Endothelial cell of umbilical vein (primary cell): ENCODE results near the gene TSSK1B.

ENCODE experiments used
- MYC ChIP-seq: IDR thresholded peaks from one replicate; pipeline ENCODE4 v1.6.1; 2011; ENCODE audit warnings: mild to moderate bottlenecking, low read depth, low read length
- POLR2A ChIP-seq: IDR thresholded peaks from 2 replicates; pipeline ENCODE4 v1.6.1; 2012; ENCODE audit warnings: low read depth, mild to moderate bottlenecking, control low read depth, low read length
- TF ChIP-seq, protein P1 (sequence below), 2 donors: IDR thresholded peaks; 1 replicate in 1 of 2; 2 replicates in 1 of 2; pipeline ENCODE4 v1.5.1; 2011; ENCODE audit warnings: low read length in 2 of 2, mild to moderate bottlenecking in 2 of 2, moderate library complexity in 2 of 2, control low read depth in 1 of 2, inconsistent platforms in 1 of 2, low read depth in 1 of 2; ENCODE audit not compliant: insufficient read depth in 1 of 2; ENCODE audit errors: extremely low read depth in 1 of 2
- TF ChIP-seq, protein P2 (sequence below): IDR thresholded peaks from 2 replicates; pipeline ENCODE4 v1.6.1; 2011; ENCODE audit not compliant: insufficient read depth, insufficient read length

- TF ChIP-seq, protein P1, sequence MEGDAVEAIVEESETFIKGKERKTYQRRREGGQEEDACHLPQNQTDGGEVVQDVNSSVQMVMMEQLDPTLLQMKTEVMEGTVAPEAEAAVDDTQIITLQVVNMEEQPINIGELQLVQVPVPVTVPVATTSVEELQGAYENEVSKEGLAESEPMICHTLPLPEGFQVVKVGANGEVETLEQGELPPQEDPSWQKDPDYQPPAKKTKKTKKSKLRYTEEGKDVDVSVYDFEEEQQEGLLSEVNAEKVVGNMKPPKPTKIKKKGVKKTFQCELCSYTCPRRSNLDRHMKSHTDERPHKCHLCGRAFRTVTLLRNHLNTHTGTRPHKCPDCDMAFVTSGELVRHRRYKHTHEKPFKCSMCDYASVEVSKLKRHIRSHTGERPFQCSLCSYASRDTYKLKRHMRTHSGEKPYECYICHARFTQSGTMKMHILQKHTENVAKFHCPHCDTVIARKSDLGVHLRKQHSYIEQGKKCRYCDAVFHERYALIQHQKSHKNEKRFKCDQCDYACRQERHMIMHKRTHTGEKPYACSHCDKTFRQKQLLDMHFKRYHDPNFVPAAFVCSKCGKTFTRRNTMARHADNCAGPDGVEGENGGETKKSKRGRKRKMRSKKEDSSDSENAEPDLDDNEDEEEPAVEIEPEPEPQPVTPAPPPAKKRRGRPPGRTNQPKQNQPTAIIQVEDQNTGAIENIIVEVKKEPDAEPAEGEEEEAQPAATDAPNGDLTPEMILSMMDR (IDR thresholded peaks at IDR 0.05; ENCODE audit: extremely low read depth in 1 of 2, insufficient read depth in 1 of 2, low read depth in 1 of 2, low read length in 2 of 2) = no peak
- TF ChIP-seq, protein P2, sequence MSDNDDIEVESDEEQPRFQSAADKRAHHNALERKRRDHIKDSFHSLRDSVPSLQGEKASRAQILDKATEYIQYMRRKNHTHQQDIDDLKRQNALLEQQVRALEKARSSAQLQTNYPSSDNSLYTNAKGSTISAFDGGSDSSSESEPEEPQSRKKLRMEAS = no peak
- TF ChIP-seq POLR2A (no peak), MYC (no peak)
Measured at GRCh38 chr5:113437111-113437510, 2.3 kb upstream of the TSSK1B start.
